GM18526 (cell line): Measurements from ENCODE around the gene OR2A2.

ENCODE experiments used
- POLR2A ChIP-seq: IDR thresholded peaks from 3 replicates; pipeline ENCODE4 v1.6.1; 2011; ENCODE audit not compliant: insufficient read length; ENCODE audit errors: extremely low read depth

The OR2A2 gene

GRCh38 chr7:144127714-144128334 lies 18.4 kb downstream of the OR2A2 start:
- TF ChIP-seq POLR2A: no peak

- no peak for TF ChIP-seq POLR2A
These were observed 21.3 kb downstream of the OR2A2 start for GRCh38 chr7:144130730-144131129.

GRCh38 chr7:144132262-144132661 lies 22.9 kb downstream of the OR2A2 start:
- TF ChIP-seq POLR2A: no peak

- TF ChIP-seq POLR2A: no peak
These were observed 23.9 kb downstream of the OR2A2 start for GRCh38 chr7:144133307-144133706.

- no peak for TF ChIP-seq POLR2A
These were observed 24.7 kb downstream of the OR2A2 start for GRCh38 chr7:144134116-144134515.

GRCh38 chr7:144137501-144137900 lies 28.1 kb downstream of the OR2A2 start:
- TF ChIP-seq POLR2A: no peak

- TF ChIP-seq POLR2A: no peak
These were observed 32.8 kb downstream of the OR2A2 start for GRCh38 chr7:144142187-144142586.

GRCh38 chr7:144144426-144144825 lies 35.0 kb downstream of the OR2A2 start:
- no peak for TF ChIP-seq POLR2A

GRCh38 chr7:144148224-144148827 lies 38.9 kb downstream of the OR2A2 start:
- TF ChIP-seq POLR2A: no peak

GRCh38 chr7:144158861-144159260 lies 49.5 kb downstream of the OR2A2 start:
- TF ChIP-seq POLR2A: no peak
